ENCODE data around the gene GAGE10.

GRCh38 chrX:49310371-49310770 is 6.9 kb downstream of the GAGE10 start:
- TF ChIP-seq CTCF (IDR thresholded peaks at IDR 0.05; ENCODE audit: insufficient read depth, low read depth, low read length): no peak
- no peak for TF ChIP-seq EZH2 (IDR thresholded peaks at IDR 0.05; ENCODE audit: insufficient read depth, low read length)

All from astrocyte (in vitro differentiated cells and primary cell).